ENCODE results near the gene FCAR.
"Not testable (repeated sequence)": the region's sequence is repeated elsewhere in the genome, so short reads cannot be mapped to it uniquely, and the experiment has no call there.

The FCAR gene

DNA sequence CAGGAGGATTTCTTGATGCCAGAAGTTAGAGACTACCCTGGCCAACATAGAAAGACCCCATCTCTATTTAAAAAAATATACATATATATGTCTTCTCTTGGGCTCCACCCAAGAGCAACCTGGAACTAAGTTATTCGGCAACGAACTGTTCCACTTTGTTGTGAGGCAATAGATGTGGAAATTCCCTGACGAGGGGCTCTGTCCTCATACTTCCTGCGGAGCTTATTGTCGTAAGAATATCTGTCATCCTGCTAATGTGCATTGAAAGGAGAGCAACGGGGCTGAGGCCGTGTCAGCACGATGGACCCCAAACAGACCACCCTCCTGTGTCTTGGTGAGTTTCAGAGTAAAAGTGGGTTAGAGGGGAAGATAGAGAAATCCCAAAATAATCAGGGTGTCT, at the start of gene FCAR:
Gene FCAR (plus strand): TSS at position 246 of the 400 bp plus-strand sequence. CDS start 55 bp downstream, at position 301.
- DNase-seq (ENCODE audit: low read depth) = no peak
- TF ChIP-seq, protein P1, sequence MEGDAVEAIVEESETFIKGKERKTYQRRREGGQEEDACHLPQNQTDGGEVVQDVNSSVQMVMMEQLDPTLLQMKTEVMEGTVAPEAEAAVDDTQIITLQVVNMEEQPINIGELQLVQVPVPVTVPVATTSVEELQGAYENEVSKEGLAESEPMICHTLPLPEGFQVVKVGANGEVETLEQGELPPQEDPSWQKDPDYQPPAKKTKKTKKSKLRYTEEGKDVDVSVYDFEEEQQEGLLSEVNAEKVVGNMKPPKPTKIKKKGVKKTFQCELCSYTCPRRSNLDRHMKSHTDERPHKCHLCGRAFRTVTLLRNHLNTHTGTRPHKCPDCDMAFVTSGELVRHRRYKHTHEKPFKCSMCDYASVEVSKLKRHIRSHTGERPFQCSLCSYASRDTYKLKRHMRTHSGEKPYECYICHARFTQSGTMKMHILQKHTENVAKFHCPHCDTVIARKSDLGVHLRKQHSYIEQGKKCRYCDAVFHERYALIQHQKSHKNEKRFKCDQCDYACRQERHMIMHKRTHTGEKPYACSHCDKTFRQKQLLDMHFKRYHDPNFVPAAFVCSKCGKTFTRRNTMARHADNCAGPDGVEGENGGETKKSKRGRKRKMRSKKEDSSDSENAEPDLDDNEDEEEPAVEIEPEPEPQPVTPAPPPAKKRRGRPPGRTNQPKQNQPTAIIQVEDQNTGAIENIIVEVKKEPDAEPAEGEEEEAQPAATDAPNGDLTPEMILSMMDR (conservative IDR thresholded peaks at IDR 0.05; ENCODE audit: low read depth, low read length) = no peak
- no peak within 1 kb of the TSS for H3K4me3 ChIP-seq (ENCODE audit: low read length)

DNA sequence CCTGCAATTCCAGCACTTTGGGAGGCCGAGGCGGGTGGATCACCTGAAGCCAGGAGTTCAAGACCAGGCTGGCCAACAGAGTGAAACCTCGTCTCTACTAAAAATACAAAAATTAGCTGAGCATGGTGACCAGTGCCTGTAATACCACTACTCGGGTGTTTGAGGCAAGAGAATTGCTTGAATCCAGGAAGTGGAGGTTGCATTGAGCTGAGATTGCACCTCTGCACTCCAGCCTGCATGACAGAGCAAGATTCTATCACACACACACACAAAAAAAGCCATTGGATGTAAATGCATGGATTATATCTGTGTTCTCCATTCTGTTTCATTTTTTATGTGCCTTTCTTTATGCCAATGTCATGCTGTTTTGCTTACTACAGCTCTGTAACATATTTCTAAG, 49.6 kb upstream of the FCAR start:
- not testable (repeated sequence) for H3K4me3 ChIP-seq (ENCODE audit: low read length); DNase-seq (ENCODE audit: low read depth)

DNA sequence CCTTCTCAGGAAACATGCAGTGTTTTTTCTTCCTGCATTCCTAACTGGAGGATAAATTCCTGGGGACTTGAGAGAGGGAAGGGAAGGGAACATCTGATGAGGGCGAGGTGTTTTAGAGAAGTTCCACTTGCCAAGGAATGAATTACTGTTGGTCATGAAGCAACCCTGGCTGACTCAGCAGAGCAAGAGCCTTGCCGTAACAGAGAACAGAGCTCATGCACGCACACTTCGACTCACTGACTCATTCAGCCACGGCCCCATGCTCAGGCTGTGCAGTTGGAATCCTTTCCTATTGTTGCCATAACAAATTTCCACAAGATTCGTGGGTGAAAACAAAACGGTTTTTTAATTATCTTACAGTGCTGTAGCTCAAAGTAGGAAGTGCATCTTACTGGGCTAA, 48.7 kb upstream of the FCAR start:
- H3K4me3 ChIP-seq (ENCODE audit: low read length); DNase-seq (ENCODE audit: low read depth): not testable (repeated sequence)

DNA sequence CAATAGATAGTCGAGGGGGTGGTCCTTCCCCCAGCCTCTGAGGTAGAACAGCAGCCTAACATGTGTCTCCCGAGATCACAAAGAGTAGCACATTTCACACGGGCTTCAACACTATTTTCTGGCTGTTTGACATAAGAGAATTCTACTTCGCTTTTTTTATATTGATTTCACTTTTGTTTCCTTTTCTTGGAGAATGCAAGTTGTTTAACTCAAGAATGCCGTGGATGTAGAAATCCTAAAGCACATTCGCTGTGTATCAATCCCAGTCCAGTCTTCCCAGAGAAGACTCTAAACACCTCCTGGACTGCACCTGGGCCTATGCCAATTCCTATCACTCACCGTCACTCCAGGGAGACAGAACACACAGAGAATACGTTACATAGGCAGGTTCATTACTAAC, 46.0 kb upstream of the FCAR start:
- DNase-seq (ENCODE audit: low read depth); H3K4me3 ChIP-seq (ENCODE audit: low read length): not testable (repeated sequence)

DNA sequence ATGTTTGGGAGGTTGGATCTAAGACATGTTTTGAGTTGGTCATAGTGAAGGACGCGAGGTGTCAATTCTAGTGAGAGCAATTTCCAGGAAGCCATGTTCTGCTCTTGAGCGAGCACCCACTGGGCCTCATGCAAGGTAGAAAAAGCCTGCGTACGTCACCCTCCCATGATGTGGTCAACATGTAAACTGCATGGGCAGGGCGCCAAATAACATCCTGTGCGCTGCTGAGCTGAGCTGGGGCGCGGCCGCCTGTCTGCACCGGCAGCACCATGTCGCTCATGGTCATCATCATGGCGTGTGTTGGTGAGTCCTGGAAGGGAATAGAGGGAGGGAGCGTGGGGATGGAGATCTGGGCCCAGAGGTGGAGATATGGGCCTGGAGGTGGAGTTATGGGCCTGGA, 41.5 kb upstream of the FCAR start, which contains the start of gene KIR2DS4:
Gene KIR2DS4 (plus strand): TSS at position 181 of the 400 bp plus-strand sequence.
- not testable (repeated sequence) for DNase-seq (ENCODE audit: low read depth); H3K4me3 ChIP-seq (ENCODE audit: low read length)

DNA sequence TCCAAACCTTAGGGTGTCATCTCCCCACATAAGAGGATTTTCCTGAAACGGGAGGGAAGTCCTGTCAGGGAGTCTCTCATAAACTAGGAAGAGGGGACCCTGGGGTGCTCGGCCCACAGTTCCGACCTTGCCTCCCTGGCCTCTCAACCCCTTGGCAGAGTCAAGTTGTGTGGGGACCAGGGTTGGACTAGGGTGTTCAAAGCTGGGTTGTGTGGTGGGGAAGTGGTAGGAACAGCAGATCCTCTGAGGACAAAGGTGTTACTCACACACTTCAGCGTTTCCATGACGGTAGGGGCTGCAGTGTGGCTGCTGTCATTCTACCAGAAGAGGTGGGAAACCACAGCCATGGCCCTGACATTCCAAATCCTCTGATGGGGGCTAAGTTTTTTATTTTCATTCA, 38.9 kb upstream of the FCAR start:
- not testable (repeated sequence) for DNase-seq (ENCODE audit: low read depth); H3K4me3 ChIP-seq (ENCODE audit: low read length)

DNA sequence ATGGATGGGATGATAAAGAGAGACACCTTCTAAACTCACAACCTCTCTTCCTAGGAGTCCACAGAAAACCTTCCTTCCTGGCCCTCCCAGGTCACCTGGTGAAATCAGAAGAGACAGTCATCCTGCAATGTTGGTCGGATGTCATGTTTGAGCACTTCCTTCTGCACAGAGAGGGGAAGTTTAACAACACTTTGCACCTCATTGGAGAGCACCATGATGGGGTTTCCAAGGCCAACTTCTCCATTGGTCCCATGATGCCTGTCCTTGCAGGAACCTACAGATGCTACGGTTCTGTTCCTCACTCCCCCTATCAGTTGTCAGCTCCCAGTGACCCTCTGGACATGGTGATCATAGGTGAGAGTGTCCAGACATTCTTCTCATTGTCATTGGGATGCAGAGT, 36.5 kb upstream of the FCAR start:
- not testable (repeated sequence) for DNase-seq (ENCODE audit: low read depth)

DNA sequence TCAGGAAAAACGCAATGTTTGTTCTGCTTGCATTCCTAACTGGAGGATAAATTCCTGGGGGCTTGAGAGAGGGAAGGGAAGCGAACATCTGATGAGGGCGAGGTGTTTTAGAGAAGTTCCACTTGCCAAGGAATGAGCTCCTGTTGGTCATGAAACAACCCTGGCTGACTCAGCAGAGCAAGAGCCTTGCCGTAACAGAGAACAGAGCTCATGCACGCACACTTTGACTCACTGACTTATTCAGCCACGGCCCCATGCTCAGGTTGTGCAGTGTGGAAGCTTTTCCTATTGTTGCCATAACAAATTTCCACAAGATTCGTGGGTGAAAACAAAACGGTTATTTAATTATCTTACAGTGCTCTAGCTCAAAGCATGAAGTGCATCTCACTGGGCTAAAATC, 30.9 kb upstream of the FCAR start:
- H3K4me3 ChIP-seq (ENCODE audit: low read length) = not testable (repeated sequence)

More for the DNA sequence above, 36.5 kb upstream of the FCAR start:
- not testable (repeated sequence) for H3K4me3 ChIP-seq (ENCODE audit: low read length)

DNA sequence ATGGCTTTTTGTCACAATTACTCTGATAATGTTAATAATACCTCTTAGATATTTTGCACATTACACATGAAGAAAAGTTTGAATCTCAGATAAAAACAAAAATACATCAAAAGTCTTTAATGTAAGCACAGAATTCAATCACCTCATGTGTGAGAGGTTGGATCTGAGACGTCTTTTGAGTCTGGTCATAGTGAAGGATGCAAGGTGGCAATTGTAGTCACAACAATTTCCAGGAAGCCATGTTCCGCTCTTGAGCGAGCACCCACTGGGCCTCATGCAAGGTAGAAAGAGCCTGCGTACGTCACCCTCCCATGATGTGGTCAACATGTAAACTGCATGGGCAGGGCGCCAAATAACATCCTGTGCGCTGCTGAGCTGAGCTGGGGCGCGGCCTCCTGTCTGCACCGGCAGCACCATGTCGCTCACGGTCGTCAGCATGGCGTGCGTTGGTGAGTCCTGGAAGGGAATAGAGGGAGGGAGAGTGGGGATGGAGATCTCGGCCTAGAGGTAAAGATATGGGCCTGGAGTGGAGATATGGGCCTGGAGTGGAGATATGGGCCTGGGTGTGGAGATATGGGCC, 23.9 kb upstream of the FCAR start, which contains the start of gene KIR3DL2:
Gene KIR3DL2 (plus strand): TSS at position 383 of the 580 bp plus-strand sequence. CDS start 33 bp downstream, at position 416.
- DNase-seq (ENCODE audit: low read depth); H3K4me3 ChIP-seq (ENCODE audit: low read length): not testable (repeated sequence)

More for the DNA sequence above, 30.9 kb upstream of the FCAR start:
- DNase-seq (ENCODE audit: low read depth) = not testable (repeated sequence)

DNA sequence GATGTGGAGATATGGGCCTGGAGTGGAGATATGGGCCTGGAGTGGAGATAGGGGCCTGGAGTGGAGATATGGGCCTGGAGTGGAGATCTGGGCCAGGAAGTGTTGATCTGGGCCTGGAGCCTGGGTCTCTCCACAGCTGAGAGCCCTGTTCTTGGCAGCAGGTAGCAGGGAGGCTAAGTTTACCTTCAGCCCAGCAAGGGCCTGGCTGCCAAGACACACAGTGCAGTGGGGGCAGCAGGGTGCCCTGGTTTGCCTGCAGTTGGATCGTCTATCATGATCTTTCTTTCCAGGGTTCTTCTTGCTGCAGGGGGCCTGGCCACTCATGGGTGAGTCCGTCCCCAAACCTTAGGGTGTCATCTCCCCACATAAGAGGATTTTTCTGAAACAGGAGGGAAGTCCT, 23.1 kb upstream of the FCAR start:
- H3K4me3 ChIP-seq (ENCODE audit: low read length) = no peak overlapping the region
- no peak for DNase-seq (ENCODE audit: low read depth)
- TF ChIP-seq, protein P1 (conservative IDR thresholded peaks at IDR 0.05; ENCODE audit: low read depth, low read length) = no peak

DNA sequence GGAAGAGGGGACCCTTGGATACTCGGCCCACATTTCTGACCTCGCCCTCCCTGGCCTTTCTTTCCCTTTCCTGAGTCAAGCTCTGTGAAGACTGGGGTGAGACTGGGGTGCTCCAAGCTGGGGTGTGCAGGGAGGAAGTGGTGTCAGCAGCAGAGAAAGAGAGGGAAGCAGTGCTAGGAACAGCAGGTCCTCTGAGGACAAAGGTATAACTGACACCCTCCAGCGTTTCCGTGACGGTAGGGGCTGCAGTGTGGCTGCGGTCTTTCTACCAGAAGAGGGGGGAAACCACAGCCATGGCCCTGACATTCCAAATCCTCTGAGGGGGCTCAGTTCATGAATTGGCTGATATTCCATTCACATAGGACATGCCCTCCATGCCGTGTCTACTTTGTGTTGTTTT, 22.7 kb upstream of the FCAR start:
- TF ChIP-seq, protein P1 (conservative IDR thresholded peaks at IDR 0.05; ENCODE audit: low read depth, low read length) = no peak
- H3K4me3 ChIP-seq (ENCODE audit: low read length) = no peak overlapping the region
- DNase-seq (ENCODE audit: low read depth) = no peak

DNA sequence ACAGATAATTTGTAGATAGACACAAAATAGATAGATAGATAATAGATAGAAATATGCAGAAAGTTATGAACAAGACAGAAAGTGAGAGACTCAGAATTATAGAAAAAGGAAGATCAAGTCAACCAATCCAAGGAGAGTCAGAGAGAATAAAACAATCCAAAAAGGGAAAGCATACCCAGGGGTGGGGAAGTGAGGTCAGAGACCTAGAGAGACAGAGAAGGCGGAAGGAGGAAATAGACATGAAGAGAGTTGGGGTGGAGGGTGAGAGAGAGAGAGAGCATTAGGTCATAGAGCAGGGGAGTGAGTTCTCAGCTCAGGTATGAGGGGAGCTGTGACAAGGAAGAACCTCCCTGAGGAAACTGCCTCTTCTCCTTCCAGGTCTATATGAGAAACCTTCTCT, 18.8 kb upstream of the FCAR start:
- DNase-seq (ENCODE audit: low read depth); H3K4me3 ChIP-seq (ENCODE audit: low read length): not testable (repeated sequence)

DNA sequence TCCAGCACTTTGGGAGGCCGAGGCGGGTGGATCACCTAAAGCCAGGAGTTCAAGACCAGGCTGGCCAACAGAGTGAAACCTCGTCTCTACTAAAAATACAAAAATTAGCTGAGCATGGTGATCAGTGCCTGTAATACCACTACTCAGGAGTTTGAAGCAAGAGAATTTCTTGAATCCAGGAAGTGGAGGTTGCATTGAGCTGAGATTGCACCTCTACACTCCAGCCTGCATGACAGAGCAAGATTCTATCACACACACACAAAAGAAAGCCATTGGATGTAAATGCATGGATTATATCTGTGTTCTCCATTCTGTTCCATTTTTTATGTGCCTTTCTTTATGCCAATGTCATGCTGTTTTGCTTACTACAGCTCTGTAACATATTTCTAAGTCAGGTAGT, 15.6 kb upstream of the FCAR start:
- DNase-seq (ENCODE audit: low read depth); H3K4me3 ChIP-seq (ENCODE audit: low read length): not testable (repeated sequence)

DNA sequence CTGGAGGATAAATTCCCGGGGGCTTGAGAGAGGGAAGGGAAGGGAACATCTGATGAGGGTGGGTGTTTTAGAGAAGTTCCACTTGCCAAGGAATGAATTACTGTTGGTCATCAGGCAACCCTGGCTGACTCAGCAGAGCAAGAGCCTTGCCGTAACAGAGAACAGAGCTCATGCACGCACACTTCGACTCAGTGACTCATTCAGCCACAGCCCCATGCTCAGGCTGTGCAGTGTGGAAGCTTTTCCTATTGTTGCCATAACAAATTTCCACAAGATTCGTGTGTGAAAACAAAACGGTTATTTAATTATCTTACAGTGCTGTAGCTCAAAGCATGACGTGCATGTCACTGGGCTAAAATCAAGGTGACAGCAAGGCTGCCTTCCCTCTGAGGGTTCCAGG, 14.6 kb upstream of the FCAR start:
- H3K4me3 ChIP-seq (ENCODE audit: low read length); DNase-seq (ENCODE audit: low read depth): not testable (repeated sequence)

DNA sequence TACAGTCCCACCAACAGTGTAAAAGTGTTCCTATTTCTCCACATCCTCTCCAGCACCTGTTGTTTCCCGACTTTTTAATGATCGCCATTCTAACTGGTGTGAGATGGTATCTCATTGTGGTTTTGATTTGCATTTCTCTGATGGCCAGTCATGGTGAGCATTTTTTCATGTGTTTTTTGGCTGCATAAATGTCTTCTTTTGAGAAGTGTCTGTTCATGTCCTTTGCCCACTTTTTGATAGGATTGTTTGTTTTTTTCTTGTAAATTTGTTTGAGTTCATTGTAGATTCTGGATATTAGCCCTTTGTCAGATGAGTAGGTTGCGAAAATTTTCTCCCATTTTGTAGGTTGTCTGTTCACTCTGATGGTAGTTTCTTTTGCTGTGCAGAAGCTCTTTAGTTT, 10.6 kb upstream of the FCAR start:
- not testable (repeated sequence) for H3K4me3 ChIP-seq (ENCODE audit: low read length); DNase-seq (ENCODE audit: low read depth)

All from retinal pigment epithelial cell (primary cell).